H1 (cell line): Measurements from ENCODE around the gene PRRG4.

Source experiments
- ATF2 ChIP-seq: IDR thresholded peaks from 2 replicates; pipeline ENCODE4 v1.6.1; 2012; ENCODE audit warnings: low read length, inconsistent platforms
- CTCF ChIP-seq, 3 experiments: IDR thresholded peaks; 1 replicate in 2 of 3; 2 replicates in 1 of 3; pipeline versions ENCODE4 v1.5.1 to v1.6.1; 2011; ENCODE audit warnings: low read length in 3 of 3, mild to moderate bottlenecking in 3 of 3, inconsistent platforms in 2 of 3, low read depth in 1 of 3, moderate library complexity in 1 of 3; ENCODE audit not compliant: insufficient read depth in 1 of 3; ENCODE audit errors: control extremely low read depth in 1 of 3
- EZH2 ChIP-seq: fragments of 200-600 bp; sonication (generic); IDR thresholded peaks from 2 replicates; pipeline ENCODE4 v1.7.1; 2012; ENCODE audit warnings: low read depth, mild to moderate bottlenecking, moderate library complexity, low read length, inconsistent platforms; ENCODE audit not compliant: severe bottlenecking
- RAD21 ChIP-seq, 2 experiments: IDR thresholded peaks in 1 of 2; conservative IDR thresholded peaks in 1 of 2; 2 replicates each; pipeline ENCODE4 v1.6.1; 2011; ENCODE audit warnings: low read depth in 2 of 2, low read length in 2 of 2, improper control_type of control experiment in 1 of 2, inconsistent platforms in 1 of 2, mild to moderate bottlenecking in 1 of 2, moderate library complexity in 1 of 2
- YY1 ChIP-seq: IDR thresholded peaks from 2 replicates; pipeline ENCODE4 v1.6.1; 2011; ENCODE audit warnings: low read depth, mild to moderate bottlenecking, low read length

- TF ChIP-seq CTCF (IDR thresholded peaks at IDR 0.05; ENCODE audit: control extremely low read depth in 1 of 3, insufficient read depth in 1 of 3, low read depth in 1 of 3, low read length in 3 of 3) (no peak), YY1 (no peak), RAD21 (IDR thresholded peaks at IDR 0.05 in 1 of 2, conservative IDR thresholded peaks at IDR 0.05 in 1 of 2; ENCODE audit: low read depth in 2 of 2, low read length in 2 of 2) (no peak), EZH2 (no peak), ATF2 (no peak)
Observed at GRCh38 chr11:32792111-32792947, 37.4 kb upstream of the PRRG4 start.
